ENCODE results near the gene ZFYVE28.
A peak's percentile ranks its signal among the peaks of the same experiment; 100 is the strongest.
"Not testable (repeated sequence)": the region's sequence is repeated elsewhere in the genome, so short reads cannot be mapped to it uniquely, and the experiment has no call there.

The ZFYVE28 gene

DNA sequence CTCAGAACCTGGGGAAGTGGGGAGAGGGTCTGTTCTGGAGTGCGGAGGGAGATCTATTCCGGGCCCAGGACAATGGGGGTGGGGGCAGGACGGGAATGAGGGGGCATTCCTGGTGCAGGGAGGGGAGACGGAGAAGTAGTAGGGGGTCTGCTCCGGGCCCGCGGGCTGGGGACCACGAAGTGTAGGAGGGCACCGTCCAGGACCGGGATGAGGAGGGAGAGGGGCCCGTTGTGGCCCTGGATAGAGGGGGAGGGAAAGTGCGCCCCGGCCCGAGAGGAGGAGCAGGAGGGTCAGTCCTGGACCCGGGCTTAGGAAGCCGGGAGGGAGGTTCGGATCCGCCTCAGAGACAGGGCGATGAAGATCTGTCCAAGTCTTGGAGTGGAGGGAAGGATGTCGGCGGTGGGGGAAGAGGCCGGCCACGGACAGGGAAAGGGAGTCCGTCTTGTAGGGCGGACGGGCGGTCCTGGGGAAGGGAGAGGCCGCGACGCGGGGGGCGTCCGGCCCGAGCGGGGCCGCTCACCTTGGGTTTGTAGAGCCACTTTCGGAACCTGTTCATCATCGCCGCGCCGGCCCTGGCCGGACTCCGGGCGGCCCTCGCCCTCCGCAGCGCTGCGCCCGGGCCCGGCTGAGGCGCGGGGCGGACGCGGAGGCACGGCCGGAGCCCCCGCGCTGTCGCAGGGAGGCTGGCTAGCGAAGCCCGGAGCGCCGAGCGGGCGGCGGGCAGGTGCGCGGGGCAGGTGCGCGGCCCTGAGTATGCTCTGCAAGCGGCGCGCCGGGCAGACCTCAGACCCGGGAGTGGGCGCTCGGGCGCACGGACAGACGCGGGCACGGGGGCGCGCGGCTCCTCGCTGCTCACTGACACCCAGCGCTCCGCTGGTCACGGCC is at the start of gene ZFYVE28:
Gene ZFYVE28 (minus strand): TSS at position 881 of the 885 bp plus-strand sequence. CDS start 322 bp downstream, at position 559.
- DNase-seq: no peak

DNA sequence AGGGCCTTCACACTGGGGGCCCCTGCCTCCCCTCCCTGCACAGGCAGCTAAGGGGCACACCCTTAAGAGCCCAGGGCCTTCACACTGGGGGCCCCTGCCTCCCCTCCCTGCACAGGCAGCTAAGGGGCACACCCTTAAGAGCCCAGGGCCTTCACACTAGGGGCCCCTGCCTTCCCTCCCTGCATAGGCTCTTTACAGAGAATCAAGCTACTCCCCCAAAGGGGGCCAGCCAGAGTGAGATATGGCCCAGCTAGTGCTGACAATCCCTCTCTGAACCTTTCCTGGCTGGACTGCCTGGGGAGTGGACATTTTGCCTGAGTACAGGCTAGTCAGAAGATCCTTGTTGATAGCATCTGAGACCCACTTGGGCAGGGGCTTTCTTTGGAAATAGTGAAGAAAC is 47.1 kb upstream of the ZFYVE28 start:
- not testable (repeated sequence) for DNase-seq

DNA sequence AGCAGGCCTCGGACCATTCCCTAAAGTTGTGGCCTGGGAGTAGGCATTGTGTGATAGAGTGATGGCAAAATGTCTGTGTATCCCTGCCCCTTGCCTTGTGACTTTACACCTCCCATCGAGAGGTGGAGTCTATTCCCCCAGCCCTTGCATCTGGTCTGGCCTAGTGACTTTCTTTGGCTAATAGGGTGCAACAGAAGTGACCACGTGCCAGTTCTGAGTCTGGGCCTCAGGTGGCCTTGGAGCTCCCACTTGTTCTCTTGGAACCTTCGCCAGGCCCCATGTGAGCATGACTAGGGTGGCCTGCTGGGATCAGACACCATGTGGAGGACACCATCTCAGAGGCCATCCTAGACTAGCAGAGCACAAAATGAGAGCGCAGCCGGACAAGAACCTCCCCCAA is 46.6 kb upstream of the ZFYVE28 start:
- DNase-seq: no peak

DNA sequence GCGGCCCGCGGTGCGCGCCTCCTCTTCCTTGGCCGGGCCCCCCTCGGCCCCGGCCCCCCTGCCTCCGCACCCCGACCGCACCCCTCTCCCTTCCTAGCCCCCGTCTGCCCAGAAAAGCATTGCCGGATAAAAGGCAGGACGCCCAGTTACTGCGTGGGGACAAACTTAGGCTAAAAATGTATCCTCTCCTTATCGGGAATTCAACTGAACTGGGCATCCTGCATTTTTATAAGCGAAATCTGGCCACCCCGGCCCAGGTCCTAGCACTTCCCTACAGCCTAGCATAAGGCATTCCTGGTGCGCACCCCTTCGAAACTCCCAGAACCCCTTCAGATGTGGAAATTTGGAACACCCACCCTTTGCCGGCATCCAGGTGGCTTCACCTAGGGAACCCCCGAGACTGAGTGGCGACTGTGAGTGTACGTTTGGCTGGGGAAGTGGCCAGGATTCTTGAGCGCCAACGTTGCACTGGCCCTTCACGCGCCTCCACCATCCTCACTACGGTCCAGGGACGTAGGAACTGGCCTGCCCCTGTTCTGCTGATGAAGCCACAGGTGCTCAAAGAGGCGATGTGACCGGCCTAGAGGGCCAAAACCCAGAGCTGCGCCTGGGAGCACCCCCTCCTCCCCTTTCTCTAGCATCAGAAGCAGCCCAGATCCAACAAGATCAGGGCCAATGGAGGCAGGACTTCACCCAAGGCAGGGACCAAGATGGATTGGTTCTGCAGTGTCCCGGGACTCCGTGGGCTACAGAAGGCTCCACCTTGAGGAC is 44.7 kb upstream of the ZFYVE28 start:
- DNase-seq: no peak

DNA sequence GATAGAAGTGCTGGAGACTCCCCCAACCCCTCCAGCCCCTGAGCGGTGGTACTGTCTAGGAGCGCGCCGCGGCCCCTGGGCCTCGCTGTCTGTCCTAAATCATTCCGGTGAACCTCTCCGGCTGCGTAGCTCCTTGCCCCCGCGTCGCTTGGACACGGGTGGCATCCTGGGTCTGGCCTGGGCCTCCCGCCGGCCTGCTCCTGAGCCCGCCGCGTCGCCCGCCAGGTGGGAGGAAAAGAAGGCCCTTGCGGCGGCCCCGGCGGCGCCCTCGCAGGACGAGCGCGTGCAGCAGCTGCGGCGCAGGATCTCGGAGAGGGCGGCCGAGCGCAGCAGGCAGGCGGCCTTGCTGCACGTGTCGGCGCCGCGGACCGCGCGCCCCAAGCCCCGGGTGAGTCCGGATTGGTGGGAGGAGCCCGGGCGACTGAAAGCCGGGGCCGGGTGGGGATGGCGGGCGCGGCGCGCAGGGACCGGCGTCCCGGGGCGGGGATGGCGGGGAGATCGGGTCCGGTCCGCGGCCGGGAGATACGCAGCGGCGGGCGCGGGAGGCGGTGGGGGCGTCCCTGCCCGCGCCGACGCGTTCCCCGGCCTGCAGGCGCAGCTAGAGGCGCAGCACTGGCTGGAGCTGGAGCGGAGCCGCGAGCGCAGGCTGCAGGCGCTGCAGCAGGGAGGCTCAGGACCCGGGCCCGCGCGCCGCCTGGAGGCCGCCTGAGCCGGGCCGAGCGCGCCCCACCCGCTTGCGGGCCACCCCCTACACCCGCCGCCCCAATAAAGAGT is 44.0 kb upstream of the ZFYVE28 start:
- DNase-seq: peak; percentile 27

DNA sequence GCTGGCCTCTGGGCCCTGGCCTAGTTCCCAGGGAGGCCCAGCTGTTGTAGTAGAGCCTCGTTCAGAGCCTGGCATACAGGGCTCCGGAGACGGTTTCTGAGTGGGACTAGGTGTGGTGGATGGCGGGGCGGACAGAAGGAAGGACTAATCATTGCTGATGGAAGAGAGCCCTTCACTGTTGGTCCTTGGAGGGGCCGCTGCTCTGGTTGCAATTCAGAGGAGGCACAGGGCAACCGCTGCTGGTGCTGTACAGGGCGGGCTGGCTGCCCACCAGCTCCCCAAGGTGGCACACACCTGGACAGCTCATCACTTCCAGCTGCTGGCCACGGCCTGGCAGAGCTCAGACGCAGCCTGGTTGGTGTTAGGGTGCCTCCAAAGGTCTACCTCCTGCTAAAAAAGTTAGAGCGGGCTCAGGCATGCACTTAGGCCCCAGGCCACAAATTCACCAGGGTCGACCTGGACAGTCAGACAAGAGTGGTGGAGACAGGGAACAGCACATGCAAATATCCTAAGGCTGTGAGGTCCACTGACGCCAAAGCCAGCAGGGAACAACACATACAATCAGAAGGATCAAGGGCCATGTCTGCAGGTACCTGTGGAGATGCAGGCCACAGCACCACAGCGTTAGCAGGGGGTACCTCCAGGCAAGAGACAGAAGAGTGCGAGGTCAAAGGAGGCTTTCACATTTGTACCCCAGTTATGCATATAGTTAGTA is 43.0 kb upstream of the ZFYVE28 start:
- no peak for DNase-seq

DNA sequence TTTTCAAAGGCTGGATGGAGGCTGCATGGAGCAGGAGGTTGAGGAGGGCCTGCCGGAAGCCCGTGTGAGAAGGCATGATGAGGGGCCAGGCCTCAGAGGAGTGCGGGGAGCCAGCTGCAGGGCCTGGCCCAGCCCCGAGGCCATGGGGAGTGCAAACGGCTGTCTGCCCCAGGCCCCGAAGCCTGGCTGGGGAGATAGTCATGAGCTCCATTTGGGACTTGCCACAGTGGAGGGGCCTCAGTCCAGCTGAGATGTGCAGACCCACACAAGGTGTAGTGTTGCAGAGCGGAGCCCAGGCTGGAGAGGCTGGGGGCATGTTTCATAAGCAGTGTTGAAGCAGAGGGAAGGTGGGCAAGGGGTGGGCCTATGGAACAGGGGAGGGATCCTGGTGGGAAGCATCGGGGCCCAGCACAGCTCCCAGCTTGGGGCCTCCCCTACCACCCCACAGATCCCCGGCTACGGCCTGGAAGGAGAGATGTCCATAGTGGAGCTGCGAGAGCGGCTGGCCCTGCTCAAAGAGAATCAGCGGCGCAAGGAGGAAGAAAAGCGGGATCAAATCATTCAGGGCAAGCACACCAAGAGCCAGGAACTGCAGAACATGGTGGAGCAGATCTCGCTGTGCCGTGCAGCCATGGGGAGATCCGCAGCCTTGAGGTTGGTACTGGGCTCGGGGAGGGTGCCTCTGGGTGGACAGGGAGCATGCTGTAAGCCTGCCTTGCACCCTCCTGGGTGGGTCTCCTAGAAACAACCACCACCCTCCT is 41.3 kb upstream of the ZFYVE28 start:
- no peak for DNase-seq

DNA sequence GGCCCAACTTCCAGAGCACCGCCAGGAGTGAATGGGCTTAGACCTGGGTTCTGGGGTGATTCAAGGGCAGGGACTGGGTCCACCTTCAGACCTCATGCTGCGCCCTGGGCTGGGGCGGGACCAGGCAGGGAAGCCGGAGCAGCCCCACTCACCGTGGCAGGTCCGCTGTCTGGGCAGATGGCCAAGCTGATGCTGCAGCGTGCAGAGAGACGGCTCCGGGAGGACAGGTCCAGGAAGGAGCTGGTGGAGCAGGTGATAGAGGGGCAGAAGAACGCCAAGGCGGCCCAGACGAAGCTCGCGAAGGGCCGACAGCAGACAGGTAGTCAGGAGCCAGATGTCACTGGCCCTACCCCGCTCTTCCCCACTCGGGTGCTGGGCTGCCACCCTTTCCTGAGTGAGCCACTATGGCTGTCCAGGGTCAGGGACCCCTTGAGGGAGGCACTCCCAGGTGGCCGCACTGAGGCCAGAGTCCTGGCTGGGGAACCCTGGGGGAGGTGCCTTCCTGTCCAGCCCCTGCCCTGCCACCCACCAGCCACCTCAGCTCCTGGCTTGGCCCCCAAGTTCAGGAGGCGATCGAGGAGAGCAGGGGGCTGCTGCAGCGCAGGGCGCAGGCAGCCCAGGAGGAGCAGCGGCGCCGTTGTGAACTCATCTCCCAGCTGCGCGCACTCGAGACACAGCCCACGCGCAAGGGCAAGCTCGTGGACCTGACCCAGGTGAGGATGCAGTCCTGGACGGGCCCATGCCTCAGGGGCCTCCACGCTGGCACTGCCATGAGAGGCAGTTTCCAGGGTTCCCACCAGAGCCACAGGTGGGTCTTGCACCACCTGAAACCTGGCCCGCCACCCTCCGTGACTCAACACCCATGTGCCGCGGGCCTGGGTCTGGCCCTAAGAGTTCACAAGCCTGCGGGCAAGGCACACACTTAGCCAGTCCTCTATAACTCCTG is 40.4 kb upstream of the ZFYVE28 start:
- DNase-seq: no peak

DNA sequence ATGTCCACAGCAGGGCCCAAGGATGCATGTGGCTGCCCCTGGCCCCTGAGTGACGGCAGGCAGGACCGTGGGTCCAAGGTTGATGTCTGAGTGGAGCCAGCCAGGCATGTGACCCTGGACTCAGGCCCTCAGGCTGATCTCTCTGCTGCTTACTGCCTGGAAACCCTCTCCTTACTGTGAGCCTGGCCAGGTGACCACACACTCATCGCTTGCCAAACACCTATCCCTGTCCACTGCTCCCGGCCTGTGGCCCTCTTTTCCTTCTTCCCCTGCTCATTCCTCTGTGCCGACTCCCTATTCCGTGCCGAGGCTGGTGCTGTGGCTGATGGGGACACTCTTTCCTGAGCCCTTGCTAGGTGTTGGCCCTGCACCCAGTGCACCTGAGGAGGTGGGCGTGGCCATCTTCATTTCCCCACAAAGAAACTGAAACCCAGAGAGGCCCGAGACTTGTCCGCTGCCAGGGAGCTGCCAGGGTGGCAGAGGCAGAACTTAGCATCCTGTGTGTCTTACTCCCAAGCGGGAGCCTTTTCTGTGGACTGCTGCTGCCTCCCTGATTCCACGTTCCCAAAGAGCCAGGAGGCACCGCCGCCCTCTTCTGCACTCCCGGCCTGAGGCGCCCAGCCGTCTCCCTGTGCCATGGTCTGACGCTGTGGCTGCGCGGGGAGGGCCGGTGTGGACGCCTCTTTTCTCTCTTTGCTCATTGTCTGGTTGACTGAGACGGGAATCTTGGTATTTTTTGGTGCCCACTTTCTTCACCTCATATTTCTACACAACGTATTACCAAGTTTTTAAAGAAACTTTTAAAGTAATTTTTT is 39.2 kb upstream of the ZFYVE28 start:
- no peak for DNase-seq

DNA sequence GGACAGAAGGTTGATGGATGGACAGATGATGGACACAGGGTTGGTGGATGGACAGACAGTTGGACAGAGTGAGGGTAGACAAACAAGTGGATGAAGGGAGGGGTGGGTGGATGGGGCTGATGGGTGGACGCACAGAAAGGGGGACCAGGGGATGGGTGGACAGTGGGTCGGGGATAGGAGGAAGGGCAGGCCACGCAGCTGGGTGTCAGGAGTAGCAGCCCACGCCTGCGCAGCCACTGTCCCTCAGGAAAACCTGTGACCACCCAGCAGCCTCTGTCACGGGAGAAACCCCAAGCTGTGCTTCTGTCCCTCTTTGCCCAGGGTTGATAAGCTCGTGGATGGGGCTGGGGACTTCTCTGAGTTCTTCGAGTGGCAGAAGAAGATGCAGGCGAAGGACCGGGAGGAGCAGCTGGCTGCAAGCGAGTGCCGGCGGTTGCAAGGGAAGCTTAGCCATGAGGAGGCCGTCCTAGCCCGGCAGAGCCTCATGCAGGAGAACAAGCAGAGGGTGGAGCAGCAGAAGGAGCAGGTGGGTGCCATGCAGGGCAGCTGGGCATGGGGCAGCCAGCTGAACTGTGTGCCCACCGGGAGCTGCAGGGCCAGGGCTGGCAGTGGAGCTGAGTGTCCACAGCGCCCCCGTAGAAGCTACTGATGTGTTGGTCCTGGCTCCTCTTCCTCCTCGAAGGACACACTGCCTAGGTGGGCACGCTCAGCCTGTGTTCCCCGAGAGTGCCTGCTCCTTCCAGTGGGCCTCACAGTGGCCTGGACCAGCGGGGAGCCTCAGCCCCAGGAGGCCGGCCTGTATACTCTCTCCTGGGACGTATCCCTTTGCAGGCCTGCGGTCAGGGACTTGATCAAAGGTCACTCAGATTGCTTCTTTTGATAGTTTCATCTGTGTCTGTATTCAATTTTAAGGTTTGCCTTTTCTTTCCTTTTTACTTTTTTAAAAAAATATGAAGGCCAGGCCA is 33.7 kb upstream of the ZFYVE28 start:
- DNase-seq: no peak

DNA sequence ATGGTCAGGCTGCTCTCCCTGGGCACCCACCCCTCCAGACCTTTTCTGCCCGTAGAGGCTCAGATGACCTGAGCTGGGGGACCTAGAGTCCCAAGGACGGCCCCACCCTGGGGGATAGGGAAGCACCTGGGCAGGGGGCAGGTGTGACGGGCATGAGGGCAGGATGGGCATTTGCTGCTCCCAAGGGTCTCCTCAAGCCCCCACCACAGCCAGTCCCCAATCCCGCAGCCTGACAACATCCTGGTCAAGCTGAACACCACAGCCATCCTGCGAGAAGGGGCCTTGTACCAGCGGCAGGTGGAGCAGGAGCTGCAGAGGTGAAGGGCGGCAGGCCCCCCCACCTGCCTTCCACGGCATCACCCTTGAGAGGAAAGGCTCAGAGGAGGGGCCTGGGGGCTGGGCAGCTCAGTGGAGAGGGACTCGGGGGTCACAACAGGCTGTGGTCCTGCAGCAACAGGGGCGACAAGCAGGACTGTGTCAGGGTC is 32.6 kb upstream of the ZFYVE28 start:
- DNase-seq: no peak

DNA sequence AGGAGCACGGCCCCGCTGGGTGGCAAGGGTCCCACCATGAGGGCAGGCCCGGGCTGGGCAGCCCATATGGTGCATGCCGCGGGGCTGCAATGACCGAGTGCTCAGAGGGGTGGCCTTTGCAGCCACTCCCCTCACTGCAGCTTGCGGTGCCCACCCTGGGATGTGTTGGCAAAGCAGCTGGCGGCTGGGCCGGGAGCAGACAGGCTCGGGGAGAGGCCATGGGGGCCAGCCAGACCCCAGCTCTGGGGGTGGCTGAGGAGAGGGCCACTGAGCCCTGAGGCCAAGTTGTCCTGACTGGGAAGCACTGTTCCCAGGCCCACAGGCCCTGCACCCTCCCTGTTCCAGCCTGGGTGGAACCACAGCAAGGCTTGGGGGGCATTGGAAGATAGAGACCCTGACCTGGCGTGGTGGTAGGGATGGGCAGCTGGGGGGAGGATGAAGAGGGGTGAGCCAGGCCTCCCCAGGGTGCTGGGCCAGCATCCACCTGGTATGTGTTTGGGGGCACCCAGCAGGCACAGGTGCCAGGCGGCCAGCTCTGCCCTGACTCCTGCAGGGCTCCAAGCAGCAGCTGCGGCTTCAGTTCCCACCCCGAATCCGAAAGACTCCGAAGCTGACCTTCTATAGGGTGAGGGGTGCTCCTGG is 32.1 kb upstream of the ZFYVE28 start:
- DNase-seq: no peak

DNA sequence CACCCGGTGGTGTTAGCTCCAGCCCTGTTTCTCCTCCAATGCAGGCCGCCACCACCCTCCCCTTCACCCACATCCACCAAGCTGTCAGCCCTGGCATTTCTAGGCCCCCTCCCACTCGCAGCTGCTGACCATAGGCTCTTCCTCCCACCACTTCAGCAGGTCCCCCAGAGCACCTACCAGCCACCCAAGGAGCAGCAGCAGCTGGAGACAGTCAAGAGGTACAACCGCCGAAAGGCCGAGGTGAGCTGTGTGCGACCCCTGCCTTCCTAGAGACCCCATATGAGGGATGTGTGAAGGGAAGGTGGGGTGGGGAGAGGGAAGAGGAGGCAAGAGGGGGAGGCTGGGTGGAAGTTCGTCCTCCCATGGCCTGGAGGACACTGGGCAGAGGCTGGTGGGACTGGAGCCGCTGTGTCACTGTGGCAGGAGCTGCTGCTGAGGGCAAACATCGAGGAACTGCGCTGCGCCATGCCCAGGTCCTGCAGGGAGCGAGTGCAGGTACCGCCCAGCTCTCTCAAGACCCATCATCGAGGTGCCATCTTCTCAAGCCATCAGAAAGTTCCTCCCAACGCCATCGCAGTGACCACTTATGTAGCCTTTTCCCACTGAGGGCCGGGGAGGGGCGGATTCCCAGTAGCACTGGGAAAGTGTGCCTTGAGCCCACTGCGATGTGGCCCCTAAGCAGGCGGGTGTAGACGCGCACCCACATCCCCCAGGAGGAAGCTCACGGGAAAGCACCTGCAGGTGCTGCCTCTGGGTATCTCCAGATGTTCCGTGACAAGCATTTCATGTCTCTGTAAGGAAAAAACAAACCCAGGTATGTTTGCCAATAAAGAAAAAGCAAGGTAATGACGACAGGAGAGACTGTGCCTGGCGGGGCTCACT is 31.3 kb upstream of the ZFYVE28 start:
- no peak for DNase-seq

DNA sequence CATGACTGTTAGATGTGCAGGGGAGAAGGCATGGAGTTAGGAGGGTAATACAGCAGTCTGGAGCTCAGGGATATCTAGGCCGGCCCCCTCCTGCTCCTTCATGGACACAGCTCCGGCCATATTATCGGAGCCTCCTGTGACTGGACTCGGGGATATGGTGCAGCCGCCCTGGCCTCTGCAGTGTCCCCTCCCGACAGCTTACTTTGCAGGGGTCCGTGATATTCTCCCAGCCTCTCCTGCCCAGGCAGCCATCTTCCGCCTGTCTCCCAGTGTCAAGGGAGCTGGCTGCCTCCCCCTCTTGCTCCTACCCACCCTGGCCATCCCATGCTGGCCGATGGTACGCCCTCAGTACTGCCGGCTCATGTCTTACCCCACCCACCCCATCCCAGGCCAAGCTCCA is 30.6 kb upstream of the ZFYVE28 start:
- no peak for DNase-seq

DNA sequence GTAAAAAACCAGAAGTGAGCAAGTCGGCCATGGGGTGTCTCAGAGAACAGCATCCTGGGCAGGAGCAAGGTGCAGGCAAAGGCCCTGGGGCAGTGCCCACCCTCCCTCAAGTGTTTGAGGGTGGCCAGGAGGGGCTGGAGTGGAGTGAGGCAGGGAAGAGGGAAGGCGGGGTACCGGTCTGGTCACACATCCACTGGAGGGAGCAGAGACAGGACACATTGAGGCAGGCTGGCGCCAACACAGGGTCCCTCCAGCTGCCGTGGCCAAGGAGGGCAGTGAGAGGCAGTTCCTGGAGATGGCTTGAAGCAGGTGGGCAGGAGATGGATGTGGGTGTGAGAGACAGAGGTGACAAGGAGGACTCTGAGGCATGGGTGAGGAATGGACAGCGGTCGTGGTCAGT is 30.1 kb upstream of the ZFYVE28 start:
- DNase-seq: no peak

DNA sequence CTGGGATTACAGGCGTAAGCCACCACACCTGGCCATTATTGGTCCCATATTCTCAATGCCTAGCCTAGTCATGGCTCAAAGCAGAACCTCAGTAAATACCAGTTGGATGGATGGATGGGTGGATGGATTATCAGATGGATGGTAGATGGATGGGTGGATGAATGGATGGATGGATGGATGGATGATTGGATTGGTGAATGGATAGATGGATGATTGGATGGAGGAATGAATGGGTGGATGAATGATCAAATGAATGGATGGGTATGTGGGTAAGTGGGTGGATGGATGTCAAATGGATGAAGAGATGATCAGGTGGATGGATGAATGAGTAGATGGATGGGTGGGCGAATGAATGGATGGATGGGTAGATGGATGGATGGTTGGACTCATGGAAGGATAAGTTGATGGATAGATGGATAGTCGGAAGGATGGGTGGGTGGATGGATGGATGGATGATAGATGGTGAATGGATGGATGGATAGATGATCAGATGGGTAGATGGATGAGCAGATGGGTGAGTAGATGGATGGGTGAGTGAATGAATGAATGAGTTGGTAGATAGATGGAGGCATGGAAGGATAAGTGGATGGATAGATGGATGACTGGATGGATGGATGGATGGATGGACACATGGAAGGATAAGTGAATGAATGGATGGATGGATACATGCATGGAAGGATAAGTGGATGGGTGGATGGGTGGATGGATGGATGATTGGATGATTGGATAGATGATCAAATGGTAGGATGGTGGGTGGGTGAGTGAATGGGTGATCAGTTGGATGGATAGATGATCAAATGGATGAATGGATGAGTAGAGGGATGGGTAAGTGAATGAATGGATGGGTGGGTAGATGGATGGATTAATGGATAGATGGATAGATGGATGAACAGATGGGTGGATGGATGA is 28.5 kb upstream of the ZFYVE28 start:
- no peak for DNase-seq
